Endothelial cell of umbilical vein (primary cell): ENCODE measurements around the gene RBMS1. TPM values are rescaled to one million over a fixed set of nuclear protein-coding genes. Genes with fewer than 3 reads are reported as not detected.

Experiments
- BruUV-seq: library from RNA; stranded (reverse); fragments of 400-500 nt; replicated peaks from 2 replicates; lab custom pipeline; 2021; lab: Mats Ljungman, UMichigan
- CTCF ChIA-PET: fragments of 300-600, 350-600 bp; sonication (Branson Sonifier 250); formaldehyde crosslinking; loops from one replicate; lab custom pipeline; 2021; ENCODE audit warnings: antibody characterized with exemption, inconsistent platforms; lab: Charles Lee
- POLR2A ChIA-PET: fragments of 300-600, 350-600 bp; sonication (Branson Sonifier 250); formaldehyde crosslinking; loops from one replicate; lab custom pipeline; 2021; ENCODE audit warnings: antibody characterized with exemption, inconsistent platforms; lab: Charles Lee
- DNase-seq: peaks from one replicate; pipeline ENCODE4 v3.0.0-alpha.2; 2011; ENCODE audit warnings: low read depth, low spot score
- FAIRE-seq: peaks from 2 replicates; lab custom pipeline; 2011; peaks lifted over from hg19 to GRCh38; lab: Jason Lieb, UNC
- H2AFZ ChIP-seq: 2 replicates; pipeline ENCODE4 v1.6.0; 2012; ENCODE audit warnings: low read depth, low read length, control low read depth, inconsistent platforms
- H3K27ac ChIP-seq: 2 replicates; pipeline ENCODE4 v1.5.1; 2011; ENCODE audit warnings: low read depth, mild to moderate bottlenecking, control low read depth, low read length, moderate library complexity; ENCODE audit not compliant: insufficient read depth
- H3K27me3 ChIP-seq, 2 experiments: 2 replicates each; pipeline versions ENCODE4 v1.6.0 to v1.6.1; 2011; ENCODE audit warnings: low read length in 2 of 2, mixed read lengths in 1 of 2; ENCODE audit not compliant: control insufficient read depth in 2 of 2, insufficient read depth in 2 of 2
- H3K36me3 ChIP-seq, 2 experiments: 2 replicates in 1 of 2; 3 replicates in 1 of 2; pipeline ENCODE4 v1.5.1; 2011; ENCODE audit warnings: low read length in 2 of 2, mild to moderate bottlenecking in 1 of 2, moderate library complexity in 1 of 2; ENCODE audit not compliant: control insufficient read depth in 2 of 2, insufficient read depth in 2 of 2; ENCODE audit errors: extremely low read depth in 1 of 2
- H3K4me1 ChIP-seq: 3 replicates; pipeline ENCODE4 v1.5.1; 2011; ENCODE audit warnings: mild to moderate bottlenecking, low read length; ENCODE audit not compliant: control insufficient read depth, insufficient read depth; ENCODE audit errors: extremely low read depth
- H3K4me2 ChIP-seq: 2 replicates; pipeline ENCODE4 v1.6.1; 2011; ENCODE audit warnings: low read length, control low read depth, mixed read lengths; ENCODE audit not compliant: insufficient read depth
- H3K4me3 ChIP-seq, 3 experiments: fragments of 200-600 bp in 1 of 3; sonication (generic), shearing (Covaris generic) in 1 of 3; replicated peaks in 1 of 3; 2 replicates each; pipeline ENCODE4 v1.5.1; 2011 to 2016; ENCODE audit warnings: control low read depth in 3 of 3, low read length in 3 of 3, mild to moderate bottlenecking in 2 of 3, inconsistent platforms in 1 of 3, low read depth in 1 of 3, moderate library complexity in 1 of 3; ENCODE audit not compliant: insufficient read depth in 1 of 3
- H3K79me2 ChIP-seq: 2 replicates; pipeline ENCODE4 v1.6.0; 2012; ENCODE audit warnings: low read length, inconsistent platforms; ENCODE audit not compliant: control insufficient read depth, insufficient read depth
- H3K9ac ChIP-seq: replicated peaks from 2 replicates; pipeline ENCODE3; 2011; ENCODE audit warnings: low read length, control low read depth; ENCODE audit not compliant: insufficient read depth; ENCODE audit errors: extremely low read depth
- H3K9me1 ChIP-seq: replicated peaks from 3 replicates; pipeline ENCODE4 v1.6.0; 2011; ENCODE audit warnings: mild to moderate bottlenecking, low read length; ENCODE audit not compliant: control insufficient read depth, insufficient read depth; ENCODE audit errors: extremely low read depth
- H3K9me3 ChIP-seq: replicated peaks from 2 replicates; pipeline ENCODE4 v1.5.1; 2012; ENCODE audit warnings: low read length, inconsistent platforms; ENCODE audit not compliant: control insufficient read depth, insufficient read depth
- H4K20me1 ChIP-seq: replicated peaks from 2 replicates; pipeline ENCODE3; 2011; ENCODE audit warnings: mild to moderate bottlenecking, low read length; ENCODE audit not compliant: control insufficient read depth, insufficient read depth; ENCODE audit errors: extremely low read depth
- CTCF ChIP-seq, 2 donors: IDR thresholded peaks; 1 replicate in 1 of 2; 2 replicates in 1 of 2; pipeline ENCODE4 v1.5.1; 2011; ENCODE audit warnings: low read length in 2 of 2, mild to moderate bottlenecking in 2 of 2, moderate library complexity in 2 of 2, control low read depth in 1 of 2, inconsistent platforms in 1 of 2, low read depth in 1 of 2; ENCODE audit not compliant: insufficient read depth in 1 of 2; ENCODE audit errors: extremely low read depth in 1 of 2
- EZH2 ChIP-seq: IDR thresholded peaks from 2 replicates; pipeline ENCODE4 v1.6.1; 2012; ENCODE audit warnings: borderline replicate concordance, low read depth, mild to moderate bottlenecking, moderate library complexity, low read length, inconsistent platforms; ENCODE audit not compliant: severe bottlenecking
- FOS ChIP-seq: IDR thresholded peaks from 2 replicates; pipeline ENCODE4 v1.6.1; 2011; ENCODE audit warnings: mild to moderate bottlenecking, low read length, moderate library complexity, borderline replicate concordance; ENCODE audit not compliant: insufficient read depth
- GATA2 ChIP-seq: IDR thresholded peaks from 2 replicates; pipeline ENCODE4 v1.7.0; 2011; ENCODE audit warnings: low read depth, mild to moderate bottlenecking, moderate library complexity, mixed read lengths, low read length; ENCODE audit not compliant: insufficient read length, insufficient read depth
- JUN ChIP-seq: IDR thresholded peaks from 2 replicates; pipeline ENCODE4 v1.6.1; 2011; ENCODE audit warnings: borderline replicate concordance, low read depth; ENCODE audit not compliant: insufficient read length, insufficient read depth
- MAX ChIP-seq: IDR thresholded peaks from 2 replicates; pipeline ENCODE4 v1.6.1; 2011; ENCODE audit not compliant: insufficient read depth, insufficient read length
- MYC ChIP-seq: IDR thresholded peaks from one replicate; pipeline ENCODE4 v1.6.1; 2011; ENCODE audit warnings: mild to moderate bottlenecking, low read depth, low read length
- POLR2A ChIP-seq: IDR thresholded peaks from 2 replicates; pipeline ENCODE4 v1.6.1; 2012; ENCODE audit warnings: low read depth, mild to moderate bottlenecking, control low read depth, low read length
- POLR2AphosphoS5 ChIP-seq: IDR thresholded peaks from 2 replicates; pipeline ENCODE4 v1.6.1; 2012; ENCODE audit warnings: low read depth, mild to moderate bottlenecking, control low read depth, low read length, moderate library complexity; ENCODE audit not compliant: insufficient read depth
- dilution Hi-C: fragments of 300-500 bp; cut with MboI; formaldehyde crosslinking; loops from one replicate; pipeline ENCODE4 v1.15.0; 2019; ENCODE audit warnings: low sequenced_read_pairs; ENCODE audit not compliant: extremely low pct_ligation_motif_present
- intact Hi-C: fragments of 100-400 bp; cut with micrococcal nuclease; formaldehyde crosslinking; loops from one replicate; pipeline ENCODE4 v1.10.0; 2022
- polyA plus RNA-seq, 4 experiments: library from polyadenylated mRNA; depleted of rRNA in 3 of 4; stranded (reverse) in 3 of 4; unstranded in 1 of 4; fragments of >200 nt; gene quantifications; 2 replicates each; pipeline versions ENCODE4 v1.2.1 to v1.2.3, GENCODE V29; 2011 to 2012; ENCODE audit warnings: missing spikeins in 1 of 4
- total RNA-seq: library from RNA; stranded (reverse); gene quantifications from 2 replicates; pipeline ENCODE4 v1.2.3, GENCODE V29; 2021

RBMS1 gene
- total and polyA plus RNA-seq, 2 donors (not counting 3 experiments of a cell fraction or from before 2014, with no cell fraction given), result 60.0 to 93.3 TPM

DNA sequence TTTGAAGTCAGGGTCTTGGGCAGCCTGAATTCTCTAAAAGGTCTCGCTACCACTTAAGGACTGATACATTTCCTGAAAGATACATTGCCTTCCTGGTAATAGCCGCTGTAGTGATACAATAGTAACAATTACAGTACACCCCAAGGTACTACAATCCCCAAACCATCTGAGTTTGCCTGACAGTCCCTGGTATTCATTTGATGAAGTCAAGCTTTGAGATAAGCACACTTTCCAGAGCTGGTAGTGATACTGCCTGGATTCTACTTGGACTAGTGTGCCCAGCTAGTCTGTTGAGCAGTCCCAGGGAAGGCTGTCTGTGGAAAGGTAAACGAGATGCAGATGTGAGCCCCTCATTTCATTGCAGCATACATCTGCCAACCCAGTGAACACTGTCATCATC lies 269.1 kb downstream of the RBMS1 start:
- dilution Hi-C loops, result no loop called here
- Histone ChIP-seq H3K9me1 (no peaks in the 10 kb centered on the region), H3K36me3 (no peaks in the 10 kb centered on the region), H3K4me1 (peaks cover 85% of the 10 kb centered on the region), H3K27ac (peak overlapping the region; percentile 95), H4K20me1 (no peaks in the 10 kb centered on the region), H2AFZ (no peak overlapping the region), H3K79me2 (no peaks in the 10 kb centered on the region), H3K4me3 (peak overlapping the region in 1 of 3 experiments; percentile 41), H3K9ac (peak overlapping the region; percentile 68), H3K4me2 (peak overlapping the region; percentile 90), H3K27me3 (no peaks in the 10 kb centered on the region), H3K9me3 (no peaks in the 10 kb centered on the region)
- FAIRE-seq (no peak), DNase-seq (no peak)
- BruUV-seq, result TSS peak; percentile 3
- peak; percentile 3 for TF ChIP-seq GATA2
- TF ChIP-seq EZH2, result no peak
- TF ChIP-seq POLR2AphosphoS5, result peak; percentile 0
- no peak for TF ChIP-seq JUN
- no peak for TF ChIP-seq CTCF (IDR thresholded peaks at IDR 0.05; ENCODE audit: extremely low read depth in 1 of 2, insufficient read depth in 1 of 2, low read depth in 1 of 2, low read length in 2 of 2)
- peak; percentile 44 for TF ChIP-seq POLR2A
- TF ChIP-seq MAX, result no peak
- no peak for TF ChIP-seq FOS
- no peak for TF ChIP-seq MYC
- intact Hi-C loops, result loop anchor here (1.0 kb wide), 1 partner anchor 14 kb away; no protein-coding TSS in a partner anchor
- POLR2A ChIA-PET, result interaction anchor here (1.6 kb wide), 1 partner anchor 15 kb away, joined by 4 read pairs; no protein-coding TSS in a partner anchor
- CTCF ChIA-PET, result interaction anchor here (1.0 to 9.0 kb wide), 6 partner anchors 15 to 68 kb away, joined by 3 to 56 read pairs (median 4); no protein-coding TSS in a partner anchor
